ENCODE data around the gene ELMO3. TPM values are rescaled to one million over a fixed set of nuclear protein-coding genes. Genes with fewer than 3 reads are reported as not detected.

Gene ELMO3
- total and polyA plus RNA-seq, 2 of the 13 experiments (the other 11 are each of a cell fraction or from before 2014, with no cell fraction given), result 2.6 to 4.0 TPM

DNA sequence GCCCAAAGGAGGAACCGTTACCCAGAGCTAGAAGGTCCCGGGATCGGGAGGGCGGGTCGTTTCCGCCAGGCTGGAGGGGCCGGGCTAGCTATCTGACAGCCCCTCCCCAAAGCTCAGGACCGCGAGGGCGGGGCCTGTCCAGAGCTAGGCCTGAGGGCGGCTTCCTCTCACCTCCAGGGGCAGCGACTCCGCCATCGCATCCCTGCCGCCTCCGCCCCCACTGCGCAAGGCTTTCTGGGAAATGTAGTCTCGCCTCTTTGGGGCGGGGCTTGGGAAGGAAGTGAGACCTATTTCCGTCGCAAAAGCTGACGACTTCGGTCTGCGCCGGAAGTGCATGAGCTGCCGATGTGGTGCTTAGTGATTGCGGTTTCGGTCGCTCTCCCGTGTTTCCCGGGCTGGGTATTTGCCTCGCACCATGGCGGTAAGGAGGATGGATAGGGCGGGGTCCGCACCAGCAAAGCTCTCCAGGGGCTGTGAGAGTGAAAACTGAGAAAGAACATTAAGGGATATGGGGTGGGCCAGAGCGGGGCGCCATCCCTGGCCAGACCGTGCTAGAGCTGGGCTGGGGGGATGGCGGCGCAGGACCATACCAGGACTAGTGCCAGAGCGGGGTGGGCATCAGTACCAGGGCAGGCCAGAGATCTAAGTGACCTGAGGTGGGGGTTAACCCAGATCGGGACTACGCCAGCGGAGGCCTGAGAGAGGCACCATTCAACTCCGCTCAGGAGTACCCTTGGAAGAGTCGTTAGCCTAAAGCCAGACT lies 28.1 kb downstream of the ELMO3 start, which contains the start of gene TMEM208 (continued):
- TF ChIP-seq, protein P1, sequence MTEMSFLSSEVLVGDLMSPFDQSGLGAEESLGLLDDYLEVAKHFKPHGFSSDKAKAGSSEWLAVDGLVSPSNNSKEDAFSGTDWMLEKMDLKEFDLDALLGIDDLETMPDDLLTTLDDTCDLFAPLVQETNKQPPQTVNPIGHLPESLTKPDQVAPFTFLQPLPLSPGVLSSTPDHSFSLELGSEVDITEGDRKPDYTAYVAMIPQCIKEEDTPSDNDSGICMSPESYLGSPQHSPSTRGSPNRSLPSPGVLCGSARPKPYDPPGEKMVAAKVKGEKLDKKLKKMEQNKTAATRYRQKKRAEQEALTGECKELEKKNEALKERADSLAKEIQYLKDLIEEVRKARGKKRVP (CRISPR knock-in tag; IDR thresholded peaks at IDR 0.05), result peak in 1 of 2 experiments; percentile 75; a peak in 1 of 4 replicates
- TF ChIP-seq TSC22D2 (CRISPR knock-in tag; IDR thresholded peaks at IDR 0.05; ENCODE audit: borderline replicate concordance), result no peak; the same call in 1 of the 2 replicates
- TF ChIP-seq RXRB (CRISPR knock-in tag; IDR thresholded peaks at IDR 0.05; ENCODE audit: borderline replicate concordance), result peak; percentile 83
- TF ChIP-seq ZNF121 (CRISPR knock-in tag; IDR thresholded peaks at IDR 0.05), result no peak; the same call in 1 of the 2 replicates
- no peak for TF ChIP-seq EHMT2 (IDR thresholded peaks at IDR 0.05; ENCODE audit: borderline replicate concordance, low read depth, low read length)
- TF ChIP-seq SIN3A (IDR thresholded peaks at IDR 0.05; ENCODE audit: borderline replicate concordance, low read depth, low read length), result peak; percentile 97
- TF ChIP-seq WIZ (CRISPR knock-in tag; IDR thresholded peaks at IDR 0.05), result no peak
- peak in 1 of 2 experiments; percentile 99; a peak in 2 of 4 replicates for TF ChIP-seq KLF16 (CRISPR knock-in tag; IDR thresholded peaks at IDR 0.05)
- TF ChIP-seq ZNF496 (CRISPR knock-in tag; IDR thresholded peaks at IDR 0.05; ENCODE audit: insufficient replicate concordance), result no peak
- peak; percentile 95 for TF ChIP-seq SP5 (CRISPR knock-in tag; IDR thresholded peaks at IDR 0.05; ENCODE audit: borderline replicate concordance, low read depth)
- no peak for TF ChIP-seq ZNF468 (CRISPR knock-in tag; IDR thresholded peaks at IDR 0.05)
- peak; percentile 87 for TF ChIP-seq POGZ (CRISPR knock-in tag; IDR thresholded peaks at IDR 0.05)
- TF ChIP-seq MTA3 (CRISPR knock-in tag; IDR thresholded peaks at IDR 0.05), result no peak
- TF ChIP-seq, protein P2, sequence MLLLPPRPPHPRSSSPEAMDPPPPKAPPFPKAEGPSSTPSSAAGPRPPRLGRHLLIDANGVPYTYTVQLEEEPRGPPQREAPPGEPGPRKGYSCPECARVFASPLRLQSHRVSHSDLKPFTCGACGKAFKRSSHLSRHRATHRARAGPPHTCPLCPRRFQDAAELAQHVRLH (CRISPR knock-in tag; IDR thresholded peaks at IDR 0.05; ENCODE audit: borderline replicate concordance, low read depth), result no peak; the same call in 1 of the 2 replicates
- TF ChIP-seq ZNF350 (CRISPR knock-in tag; IDR thresholded peaks at IDR 0.05; ENCODE audit: borderline replicate concordance, low read depth), result peak; percentile 100
- peak; percentile 66 for TF ChIP-seq CEBPG (CRISPR knock-in tag; IDR thresholded peaks at IDR 0.05)
- TF ChIP-seq KIAA2018 (CRISPR knock-in tag; IDR thresholded peaks at IDR 0.05; ENCODE audit: borderline replicate concordance), result no peak
- TF ChIP-seq, protein P3, sequence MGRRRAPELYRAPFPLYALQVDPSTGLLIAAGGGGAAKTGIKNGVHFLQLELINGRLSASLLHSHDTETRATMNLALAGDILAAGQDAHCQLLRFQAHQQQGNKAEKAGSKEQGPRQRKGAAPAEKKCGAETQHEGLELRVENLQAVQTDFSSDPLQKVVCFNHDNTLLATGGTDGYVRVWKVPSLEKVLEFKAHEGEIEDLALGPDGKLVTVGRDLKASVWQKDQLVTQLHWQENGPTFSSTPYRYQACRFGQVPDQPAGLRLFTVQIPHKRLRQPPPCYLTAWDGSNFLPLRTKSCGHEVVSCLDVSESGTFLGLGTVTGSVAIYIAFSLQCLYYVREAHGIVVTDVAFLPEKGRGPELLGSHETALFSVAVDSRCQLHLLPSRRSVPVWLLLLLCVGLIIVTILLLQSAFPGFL (CRISPR knock-in tag; IDR thresholded peaks at IDR 0.05), result no peak; the same call in 1 of the 2 replicates
- TF ChIP-seq HES4 (CRISPR knock-in tag; IDR thresholded peaks at IDR 0.05; ENCODE audit: borderline replicate concordance), result peak; percentile 27

All from HepG2 (cell line).